Measurements from ENCODE around the gene RNF10. TPM values are rescaled to one million over a fixed set of nuclear protein-coding genes. Genes with fewer than 3 reads are reported as not detected.

The RNF10 gene
- polyA plus RNA-seq, 1 donor (not counting 4 experiments of a cell fraction or from before 2014, with no cell fraction given): 60.3 TPM

GRCh38 chr12:120588948-120589930 lies 55.1 kb downstream of the RNF10 start:
- Histone ChIP-seq H3K4me2 (ENCODE audit: control insufficient read depth, extremely low read depth, insufficient read depth, low read depth, low read length) (no peak overlapping the region), H3K9me1 (ENCODE audit: control insufficient read depth, extremely low read depth, insufficient read depth, low read length) (no peaks in the 10 kb centered on the region), H3K9ac (ENCODE audit: control insufficient read depth, extremely low read depth, insufficient read depth, low read length) (no peak overlapping the region), H3K4me1 (ENCODE audit: control insufficient read depth, extremely low read depth, insufficient read depth, low read length) (peaks cover under 1% of the 10 kb centered on the region), H3K79me2 (ENCODE audit: control insufficient read depth, insufficient read depth, low read length) (no peaks in the 10 kb centered on the region), H2AFZ (ENCODE audit: control insufficient read depth, low read length) (no peak overlapping the region), H4K20me1 (ENCODE audit: control insufficient read depth, extremely low read depth, insufficient read depth, low read length) (no peaks in the 10 kb centered on the region), H3K27me3 (ENCODE audit: control insufficient read depth, extremely low read depth, insufficient read depth, low read length) (no peaks in the 10 kb centered on the region), H3K36me3 (ENCODE audit: control insufficient read depth in 2 of 2, extremely low read depth in 1 of 2, insufficient read depth in 2 of 2, low read length in 2 of 2) (no peaks in the 10 kb centered on the region), H3K9me3 (ENCODE audit: control insufficient read depth, low read depth, low read length) (no peaks in the 10 kb centered on the region), H3K27ac (ENCODE audit: control insufficient read depth, insufficient read depth, low read length) (no peak overlapping the region), H3K4me3 (ENCODE audit: control insufficient read depth in 2 of 3, extremely low read depth in 1 of 3, insufficient read depth in 2 of 3, low read depth in 1 of 3, low read length in 3 of 3) (no peak overlapping the region)
- no peak for TF ChIP-seq EZH2 (IDR thresholded peaks at IDR 0.05; ENCODE audit: low read length)
- TF ChIP-seq, protein P1, sequence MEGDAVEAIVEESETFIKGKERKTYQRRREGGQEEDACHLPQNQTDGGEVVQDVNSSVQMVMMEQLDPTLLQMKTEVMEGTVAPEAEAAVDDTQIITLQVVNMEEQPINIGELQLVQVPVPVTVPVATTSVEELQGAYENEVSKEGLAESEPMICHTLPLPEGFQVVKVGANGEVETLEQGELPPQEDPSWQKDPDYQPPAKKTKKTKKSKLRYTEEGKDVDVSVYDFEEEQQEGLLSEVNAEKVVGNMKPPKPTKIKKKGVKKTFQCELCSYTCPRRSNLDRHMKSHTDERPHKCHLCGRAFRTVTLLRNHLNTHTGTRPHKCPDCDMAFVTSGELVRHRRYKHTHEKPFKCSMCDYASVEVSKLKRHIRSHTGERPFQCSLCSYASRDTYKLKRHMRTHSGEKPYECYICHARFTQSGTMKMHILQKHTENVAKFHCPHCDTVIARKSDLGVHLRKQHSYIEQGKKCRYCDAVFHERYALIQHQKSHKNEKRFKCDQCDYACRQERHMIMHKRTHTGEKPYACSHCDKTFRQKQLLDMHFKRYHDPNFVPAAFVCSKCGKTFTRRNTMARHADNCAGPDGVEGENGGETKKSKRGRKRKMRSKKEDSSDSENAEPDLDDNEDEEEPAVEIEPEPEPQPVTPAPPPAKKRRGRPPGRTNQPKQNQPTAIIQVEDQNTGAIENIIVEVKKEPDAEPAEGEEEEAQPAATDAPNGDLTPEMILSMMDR (optimal IDR thresholded peaks at IDR 0.05 in 1 of 3, IDR thresholded peaks at IDR 0.05 in 1 of 3, conservative IDR thresholded peaks at IDR 0.05 in 1 of 3; ENCODE audit: extremely low read depth in 1 of 3, insufficient read depth in 2 of 3, low read length in 3 of 3): no peak
- dilution Hi-C loops (cut with MboI; ENCODE audit: extremely low pct_ligation_motif_present, low sequenced_read_pairs): no loop called here
- no peak for FAIRE-seq
- DNase-seq (ENCODE audit: low read depth, low spot score): no peak

- no peak for DNase-seq (ENCODE audit: low read depth, low spot score)
- Histone ChIP-seq H3K27ac (ENCODE audit: control insufficient read depth, insufficient read depth, low read length) (no peak overlapping the region), H3K27me3 (ENCODE audit: control insufficient read depth, extremely low read depth, insufficient read depth, low read length) (no peaks in the 10 kb centered on the region), H3K4me1 (ENCODE audit: control insufficient read depth, extremely low read depth, insufficient read depth, low read length) (no peaks in the 10 kb centered on the region), H3K4me3 (ENCODE audit: control insufficient read depth in 2 of 3, extremely low read depth in 1 of 3, insufficient read depth in 2 of 3, low read depth in 1 of 3, low read length in 3 of 3) (no peak overlapping the region), H3K36me3 (ENCODE audit: control insufficient read depth in 2 of 2, extremely low read depth in 1 of 2, insufficient read depth in 2 of 2, low read length in 2 of 2) (no peaks in the 10 kb centered on the region), H3K4me2 (ENCODE audit: control insufficient read depth, extremely low read depth, insufficient read depth, low read depth, low read length) (no peak overlapping the region), H2AFZ (ENCODE audit: control insufficient read depth, low read length) (no peak overlapping the region), H4K20me1 (ENCODE audit: control insufficient read depth, extremely low read depth, insufficient read depth, low read length) (no peaks in the 10 kb centered on the region), H3K79me2 (ENCODE audit: control insufficient read depth, insufficient read depth, low read length) (no peaks in the 10 kb centered on the region), H3K9me3 (ENCODE audit: control insufficient read depth, low read depth, low read length) (no peaks in the 10 kb centered on the region), H3K9ac (ENCODE audit: control insufficient read depth, extremely low read depth, insufficient read depth, low read length) (no peak overlapping the region), H3K9me1 (ENCODE audit: control insufficient read depth, extremely low read depth, insufficient read depth, low read length) (no peaks in the 10 kb centered on the region)
- TF ChIP-seq, protein P1 (optimal IDR thresholded peaks at IDR 0.05 in 1 of 3, IDR thresholded peaks at IDR 0.05 in 1 of 3, conservative IDR thresholded peaks at IDR 0.05 in 1 of 3; ENCODE audit: extremely low read depth in 1 of 3, insufficient read depth in 2 of 3, low read length in 3 of 3): no peak
- no peak for TF ChIP-seq EZH2 (IDR thresholded peaks at IDR 0.05; ENCODE audit: low read length)
- dilution Hi-C loops (cut with MboI; ENCODE audit: extremely low pct_ligation_motif_present, low sequenced_read_pairs): no loop called here
- no peak for FAIRE-seq
Observed at GRCh38 chr12:120590741-120591407, 56.7 kb downstream of the RNF10 start.
